AML-193 (cell line): ENCODE results near the gene THSD7A.

Experiments used
- DNase-seq, 2 experiments: peaks; one replicate each; lab custom pipeline; 2025; lab: John Stamatoyannopoulos, UW

Gene THSD7A

GRCh38 chr7:11331128-11332102 is 500.6 kb downstream of the THSD7A start:
- DNase-seq: no peak

- DNase-seq: no peak
Observed at GRCh38 chr7:11330717-11331116, 501.3 kb downstream of the THSD7A start.

DNA sequence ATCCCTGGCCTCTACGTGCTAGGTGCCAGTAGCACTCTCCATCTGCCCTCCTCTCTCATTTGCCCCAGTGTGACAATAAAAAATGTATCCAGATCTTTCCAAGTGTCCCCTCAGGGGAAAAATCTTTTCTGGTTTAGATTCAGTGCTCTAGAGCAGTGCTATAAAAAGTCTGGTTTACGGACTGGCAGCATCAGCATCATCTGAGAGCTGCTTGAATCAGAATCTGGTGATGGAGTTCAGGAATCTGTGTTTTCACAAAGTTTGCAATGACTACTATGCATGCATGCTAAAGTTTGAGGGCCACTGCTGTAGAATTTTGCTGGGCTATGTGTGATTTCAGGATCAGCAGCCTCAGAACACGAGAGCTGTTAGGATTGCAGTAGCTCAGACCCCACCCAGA is 501.8 kb downstream of the THSD7A start:
- no peak for DNase-seq

DNA sequence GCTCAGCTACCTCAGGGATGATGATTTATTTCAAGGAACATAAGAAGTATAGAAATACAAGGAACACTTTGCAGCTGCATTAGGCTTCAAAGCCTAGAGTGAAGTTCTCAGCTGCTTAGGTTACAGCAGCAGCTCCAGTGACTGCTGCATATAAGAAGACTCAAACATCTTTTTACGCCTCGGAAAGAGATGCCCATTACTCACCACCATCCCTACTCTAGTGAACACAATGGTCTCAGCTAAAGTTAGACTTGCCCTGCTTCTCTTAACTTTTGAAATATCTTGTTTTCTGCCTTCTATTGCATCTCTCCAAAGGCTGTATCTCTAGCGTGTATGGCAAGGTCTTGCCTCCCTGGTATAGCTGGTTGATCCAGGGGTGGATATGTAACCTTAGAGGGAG is 502.4 kb downstream of the THSD7A start:
- DNase-seq: no peak

- no peak for DNase-seq
Observed at GRCh38 chr7:11328309-11328708, 503.7 kb downstream of the THSD7A start.

DNA sequence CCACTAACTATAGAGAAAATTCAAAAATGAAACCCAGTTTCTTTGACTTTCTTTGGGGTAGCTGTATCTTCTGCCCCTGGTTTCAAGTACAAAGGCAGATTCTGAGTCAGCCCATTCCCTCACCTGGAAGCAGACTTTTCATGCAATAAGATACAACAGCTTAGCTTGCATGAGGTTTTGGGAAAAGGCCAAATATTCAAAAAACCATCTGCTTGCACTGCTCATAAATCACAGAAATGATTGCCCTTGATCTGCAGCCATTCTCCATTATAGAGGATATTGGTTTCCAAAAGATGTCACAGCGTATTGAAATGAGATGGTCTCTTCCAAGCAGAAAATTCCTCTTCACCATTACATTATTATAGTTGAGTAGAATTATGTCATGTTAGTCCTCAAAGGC is 504.4 kb downstream of the THSD7A start:
- DNase-seq: no peak
